Measurements from ENCODE around the gene ANKRD16.
"Not testable (repeated sequence)": the region's sequence is repeated elsewhere in the genome, so short reads cannot be mapped to it uniquely, and the experiment has no call there.

ANKRD16 gene

DNA sequence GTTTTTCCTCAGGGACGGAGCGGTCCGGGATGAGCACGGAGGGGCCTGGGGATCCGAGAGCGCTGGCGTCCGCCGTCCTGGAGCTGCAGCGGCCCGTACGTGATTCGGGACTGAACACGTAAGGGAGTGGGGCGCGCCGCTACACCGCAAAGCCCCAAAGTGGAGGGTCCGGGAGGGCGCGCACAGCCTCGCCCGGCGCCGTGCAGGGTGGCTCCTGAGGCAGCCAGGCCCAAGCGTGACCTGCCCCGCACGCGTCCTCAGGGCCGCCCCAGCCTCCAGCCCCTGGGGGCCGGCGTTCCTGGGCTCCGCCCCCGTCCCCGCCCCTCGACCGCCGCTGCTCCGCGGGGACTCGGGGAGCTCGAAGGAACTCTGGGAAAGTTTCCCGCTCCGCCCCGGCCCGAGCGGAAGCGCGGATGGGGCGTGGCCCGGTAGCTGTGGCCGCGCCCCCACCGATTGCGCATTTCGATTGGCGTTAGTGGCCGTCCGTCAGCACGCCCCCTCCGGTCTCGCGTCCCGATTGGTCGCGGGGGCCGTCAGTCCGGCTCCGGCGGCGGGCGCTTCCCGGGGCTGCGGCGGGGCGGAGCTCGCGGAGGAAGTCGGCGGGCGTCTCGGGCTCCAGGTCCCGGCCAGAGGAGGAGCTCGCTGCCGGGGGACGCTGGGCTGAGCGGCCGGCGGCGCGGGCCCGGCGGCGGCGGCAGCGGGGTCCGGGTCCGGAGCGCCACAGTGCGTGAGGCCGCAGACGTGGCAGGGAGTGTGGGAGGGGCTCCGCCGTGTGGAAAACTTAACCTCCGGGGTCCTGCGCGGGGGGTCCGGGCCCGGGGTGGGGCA is at the start of gene ANKRD16, which contains the start of gene FBH1:
ANKRD16 (minus strand) TSS at position 270 of the 828 bp plus-strand sequence. CDS start 539 bp downstream, outside the sequence.
FBH1 (plus strand) TSS at position 620 of the 828 bp plus-strand sequence; CDS start at position 723, 103 bp downstream.
- DNase-seq, result peak; percentile 99

DNA sequence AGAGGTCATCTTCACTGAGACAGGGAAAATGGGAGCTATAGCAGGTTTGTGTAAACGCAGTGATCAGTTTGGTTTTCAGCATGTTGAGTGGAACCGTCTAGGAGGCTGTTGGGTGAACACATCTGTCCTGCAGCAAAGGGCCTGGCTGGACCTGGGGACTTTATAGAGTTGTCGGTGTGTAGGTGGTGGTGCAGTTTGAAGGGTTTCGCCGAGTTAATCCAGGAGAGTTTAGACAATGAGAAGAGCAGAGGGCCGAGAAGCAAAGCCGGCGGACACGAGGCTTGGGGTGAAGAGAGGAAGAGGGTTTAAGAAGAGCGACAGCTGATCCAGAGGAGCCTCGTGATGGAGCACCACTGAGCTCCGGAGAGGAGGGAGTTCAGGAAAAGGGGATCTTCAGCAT is 48.6 kb upstream of the ANKRD16 start:
- no peak for DNase-seq

DNA sequence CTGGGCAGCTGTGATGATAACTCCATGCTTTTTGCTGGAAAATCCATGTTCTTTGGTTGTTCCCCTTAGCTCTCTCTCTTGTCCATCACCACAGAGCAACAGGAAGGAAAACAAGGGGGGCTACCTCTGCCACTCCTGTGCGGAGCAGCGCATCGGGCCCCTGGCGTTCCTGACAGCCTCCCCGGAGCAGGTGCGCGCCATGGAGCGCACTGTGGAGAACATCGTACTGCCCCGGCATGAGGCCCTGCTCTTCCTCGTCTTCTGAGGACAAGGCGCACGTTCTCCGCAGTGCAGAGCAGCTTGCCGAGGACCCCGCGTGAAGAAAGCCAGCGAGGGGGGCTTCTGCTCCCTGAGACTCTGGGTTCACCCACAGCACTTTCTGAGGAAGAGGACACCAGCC is 47.3 kb upstream of the ANKRD16 start:
- no peak for DNase-seq

DNA sequence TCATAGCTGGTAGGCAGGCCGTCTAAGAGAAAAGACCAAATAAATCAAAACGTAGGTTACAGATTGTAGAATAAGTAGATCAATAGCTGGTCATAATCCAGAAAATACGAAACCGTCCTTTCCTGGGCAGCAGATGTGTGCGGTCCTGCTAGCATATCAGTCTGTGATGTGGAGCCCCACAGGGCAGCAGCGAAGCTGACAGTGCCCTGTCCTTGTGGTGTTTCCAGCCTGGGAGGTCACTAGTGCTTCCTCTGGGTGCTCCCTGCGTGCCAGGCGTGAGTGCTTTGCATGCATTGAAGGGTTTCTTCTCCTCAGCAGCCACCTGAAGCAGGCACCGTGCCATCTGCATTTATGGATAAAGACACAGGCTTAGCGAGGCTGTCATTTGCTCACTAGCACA is 45.9 kb upstream of the ANKRD16 start:
- no peak for DNase-seq

DNA sequence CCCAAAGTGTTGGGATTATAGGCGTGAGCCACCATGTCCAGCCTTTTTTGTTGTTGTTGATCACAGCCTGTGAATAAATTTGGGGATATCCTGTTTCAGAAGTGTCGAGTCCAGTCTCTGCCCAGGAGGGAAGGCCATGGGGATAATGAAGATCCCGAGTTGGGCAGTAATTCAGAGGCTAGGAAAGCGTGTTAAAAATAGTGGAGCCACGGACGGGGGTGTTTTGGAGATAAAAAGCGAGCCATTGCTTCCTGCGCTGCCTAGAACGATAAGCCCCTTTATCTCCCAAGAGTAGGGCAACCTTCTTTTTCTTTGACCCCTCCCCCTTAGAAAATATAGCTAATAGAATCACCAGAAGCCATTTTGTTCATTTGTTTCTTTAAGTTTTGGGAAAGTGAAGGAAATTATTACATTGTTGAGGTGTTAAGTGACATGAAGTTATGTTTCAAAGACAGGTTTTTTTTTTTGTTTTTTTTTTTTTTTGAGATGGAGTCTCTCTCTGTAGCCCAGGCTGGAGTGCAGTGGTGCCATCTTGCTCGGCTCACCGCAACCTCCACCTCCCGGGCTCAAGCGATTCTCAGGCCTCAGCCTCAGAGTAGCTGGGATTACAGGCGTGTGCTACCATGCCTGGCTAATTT is 44.3 kb upstream of the ANKRD16 start:
- DNase-seq, result no peak

DNA sequence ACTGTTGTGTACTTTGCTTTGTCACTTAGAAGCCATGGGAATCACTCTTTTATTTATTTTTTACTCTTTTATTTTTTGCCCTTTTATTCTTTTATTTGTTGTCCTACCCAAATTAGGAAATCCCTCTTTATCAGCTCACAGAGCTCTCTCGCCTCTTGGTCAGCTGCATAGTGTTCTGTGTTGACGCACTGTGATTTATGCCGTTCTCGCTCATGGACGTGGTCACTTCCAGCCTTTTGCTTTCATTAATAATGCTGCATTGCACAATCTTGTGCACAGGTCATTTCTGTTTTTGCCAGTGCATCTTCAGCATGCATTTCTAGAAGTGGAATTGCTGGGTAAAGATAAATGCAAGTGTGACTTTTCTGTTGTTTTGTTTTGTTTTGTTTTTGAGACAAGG is 42.7 kb upstream of the ANKRD16 start:
- no peak for DNase-seq

DNA sequence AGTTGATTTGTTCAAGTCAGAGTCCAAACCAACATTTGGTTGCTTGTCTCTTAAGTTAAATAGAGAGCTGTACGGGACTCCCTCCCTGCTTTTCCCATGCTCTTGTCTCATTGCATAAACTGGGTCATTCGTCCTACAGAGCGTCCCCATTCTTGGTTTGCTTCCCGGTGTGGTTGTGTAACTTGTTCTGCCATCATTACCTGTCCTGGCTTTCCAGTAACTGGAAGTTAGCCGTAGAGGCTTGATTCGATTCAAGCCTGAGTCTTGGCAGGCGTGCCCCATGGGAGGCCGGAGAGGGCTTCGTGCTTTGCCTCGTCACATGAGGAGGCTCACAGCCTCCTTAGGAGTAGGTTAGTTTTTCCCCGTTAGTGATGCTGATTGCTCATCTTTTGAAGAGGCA is 40.6 kb upstream of the ANKRD16 start:
- DNase-seq, result no peak

DNA sequence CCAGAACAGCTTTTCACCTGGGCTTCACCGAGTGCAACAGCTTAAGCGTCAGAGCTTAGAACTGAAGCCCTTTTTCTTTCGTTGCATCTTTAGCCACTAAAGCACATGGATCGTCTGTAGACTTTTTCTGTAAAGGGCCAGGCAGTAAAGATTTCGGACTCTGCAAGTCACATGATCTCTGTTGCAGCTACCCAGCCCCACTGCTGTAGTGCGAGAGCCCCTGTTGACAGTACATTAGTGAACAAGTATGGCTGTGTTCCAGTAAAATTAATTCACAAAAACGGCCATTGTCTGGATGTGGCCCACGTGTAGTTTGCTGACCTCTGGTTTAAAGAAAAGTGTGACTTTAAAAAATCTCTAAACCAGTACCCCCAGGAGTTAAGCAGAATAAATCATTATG is 39.7 kb upstream of the ANKRD16 start:
- no peak for DNase-seq

DNA sequence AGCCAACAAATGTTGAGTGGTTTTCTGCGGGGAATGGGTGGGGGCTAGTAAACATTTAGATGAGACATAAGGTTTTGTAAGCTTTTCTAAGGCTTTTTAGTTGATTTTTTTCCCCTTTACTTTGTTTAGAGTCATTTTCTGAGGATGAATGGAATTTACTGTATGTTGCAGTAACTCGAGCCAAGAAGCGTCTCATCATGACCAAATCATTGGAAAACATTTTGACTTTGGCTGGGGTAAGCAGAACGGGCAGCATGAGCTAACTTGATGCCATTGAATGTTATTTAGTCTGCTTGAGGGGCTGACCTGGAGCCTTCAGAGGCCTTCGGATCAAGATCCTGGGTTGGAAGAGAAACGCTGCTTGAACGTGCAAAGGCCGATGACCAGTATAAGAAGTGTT is 37.6 kb upstream of the ANKRD16 start:
- no peak for DNase-seq

DNA sequence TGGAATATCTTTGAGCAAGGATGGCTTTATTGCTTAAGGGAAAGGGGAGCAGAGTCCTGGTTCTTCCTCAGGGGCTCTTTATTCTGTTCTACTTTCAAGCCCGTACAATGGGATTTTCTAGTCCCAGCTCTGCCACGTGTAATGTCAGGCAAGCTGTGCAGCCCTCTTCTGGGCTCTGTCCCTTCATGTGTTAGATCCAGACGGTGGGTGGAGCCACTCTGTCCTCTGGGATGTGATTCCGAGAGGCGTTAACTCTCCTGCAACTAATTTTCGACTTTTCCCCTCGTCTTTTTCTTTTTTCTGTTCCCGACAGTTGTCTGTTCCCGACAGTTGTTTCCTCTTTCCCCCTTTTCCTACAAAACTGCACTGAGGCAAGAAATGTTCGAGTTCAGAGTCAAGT is 35.2 kb upstream of the ANKRD16 start:
- DNase-seq, result no peak

DNA sequence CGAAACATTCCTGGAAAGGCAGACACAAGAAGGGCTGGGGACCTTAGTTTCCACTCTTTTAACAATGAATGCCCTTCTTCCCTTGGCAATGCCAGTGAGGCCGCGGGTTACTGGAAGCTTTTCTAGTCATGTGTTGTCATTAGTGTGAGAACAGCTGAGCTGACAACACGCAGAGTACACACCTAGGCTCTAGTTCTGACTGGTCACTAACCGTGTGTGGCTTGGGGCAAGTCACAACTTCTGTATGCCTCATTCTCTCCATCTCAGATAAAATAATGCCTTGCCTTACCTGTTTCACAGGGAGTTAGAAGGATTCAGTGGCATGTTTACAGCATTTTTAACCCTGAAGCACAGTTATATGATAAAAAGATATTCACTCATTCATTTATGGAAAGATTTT is 32.1 kb upstream of the ANKRD16 start:
- DNase-seq, result no peak

DNA sequence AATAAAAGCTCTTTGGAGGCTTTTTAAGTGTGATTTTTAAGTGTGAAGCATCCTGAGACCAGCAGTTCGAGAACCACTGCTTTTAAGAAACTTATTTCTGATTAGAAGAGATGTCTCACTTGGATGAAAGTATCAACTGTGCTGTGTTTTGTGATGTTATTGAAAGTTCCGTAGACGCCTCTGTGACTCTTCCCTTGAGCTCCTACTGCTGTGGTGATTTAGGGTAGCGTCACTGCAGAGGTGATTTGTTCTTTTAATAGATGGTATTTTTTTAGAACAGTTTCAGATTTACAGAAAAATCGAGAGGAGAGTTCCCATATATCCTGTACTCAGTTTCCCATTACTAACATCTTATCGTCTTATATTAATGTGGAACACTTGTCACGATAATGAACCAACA is 29.9 kb upstream of the ANKRD16 start:
- no peak for DNase-seq

DNA sequence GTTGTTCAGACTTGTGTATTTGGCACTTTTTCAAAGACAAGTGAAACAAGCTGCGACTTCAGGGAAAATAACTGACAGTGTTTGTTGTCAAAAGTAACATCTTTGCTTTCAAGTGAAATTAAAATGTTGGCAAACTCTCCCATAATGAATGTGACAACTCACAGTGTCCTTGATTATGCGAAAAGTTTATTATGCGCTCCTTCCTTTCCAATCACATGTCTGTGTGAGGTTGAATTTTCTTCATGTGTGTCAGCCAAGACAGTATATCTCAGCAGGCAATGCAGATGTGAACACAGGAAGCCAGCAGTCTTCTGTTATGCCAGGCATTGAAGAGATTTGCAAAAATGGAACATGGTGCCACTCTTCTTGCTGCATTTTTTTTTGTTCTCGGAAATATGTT is 29.1 kb upstream of the ANKRD16 start:
- no peak for DNase-seq

DNA sequence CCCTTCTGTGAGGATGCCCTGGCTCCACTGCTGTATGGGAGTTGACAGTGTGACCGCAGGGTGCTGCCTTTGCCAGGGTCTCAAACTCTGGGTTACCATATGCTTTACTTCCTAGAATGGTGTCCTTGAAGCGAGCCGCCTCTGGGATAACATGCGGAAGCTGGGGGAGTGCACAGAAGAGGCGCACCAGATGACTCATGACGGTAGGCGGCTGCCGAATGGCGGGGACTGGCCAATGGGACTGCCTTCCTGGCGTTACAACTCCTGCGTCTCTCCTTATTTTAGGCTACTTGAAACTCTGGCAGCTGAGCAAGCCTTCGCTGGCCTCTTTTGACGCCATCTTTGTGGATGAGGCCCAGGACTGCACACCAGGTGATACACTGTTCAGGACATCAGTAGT is 27.6 kb upstream of the ANKRD16 start:
- no peak for DNase-seq

DNA sequence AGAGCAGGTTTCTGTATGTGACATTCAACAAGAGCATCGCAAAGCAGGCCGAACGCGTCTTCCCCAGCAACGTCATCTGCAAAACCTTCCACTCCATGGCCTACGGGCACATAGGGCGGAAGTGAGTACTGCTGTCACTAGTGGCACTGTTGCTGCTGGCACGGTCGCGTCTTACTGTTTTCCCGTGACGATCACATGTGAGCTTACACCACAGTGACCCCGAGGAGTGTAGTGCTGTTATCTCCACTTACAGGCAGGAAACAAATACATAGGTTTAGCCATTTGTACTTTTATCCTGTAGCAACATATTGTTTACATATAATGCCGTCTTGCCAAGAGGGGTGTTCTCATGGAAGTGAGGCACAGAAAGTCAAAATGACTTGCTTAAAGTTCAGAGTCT is 25.8 kb upstream of the ANKRD16 start:
- no peak for DNase-seq

DNA sequence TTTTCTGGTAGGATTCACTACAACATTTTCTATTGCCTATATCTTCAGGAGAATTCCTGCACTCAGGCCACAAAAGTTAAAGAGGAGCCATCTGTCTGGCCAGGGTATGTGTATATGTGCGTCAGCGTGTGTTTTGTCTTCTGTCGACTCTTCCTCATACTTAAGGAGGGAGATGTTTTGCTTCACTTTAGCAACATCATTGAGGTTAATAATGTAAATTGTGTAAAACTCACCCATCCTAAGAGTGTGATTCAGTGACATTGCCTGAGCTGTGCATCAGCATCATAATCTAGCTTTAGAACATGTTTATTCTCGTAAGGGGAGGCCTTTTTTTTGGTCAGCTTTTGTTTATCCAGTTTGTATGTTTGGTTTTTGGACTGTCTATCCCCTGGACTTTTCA is 24.0 kb upstream of the ANKRD16 start:
- no peak for DNase-seq

DNA sequence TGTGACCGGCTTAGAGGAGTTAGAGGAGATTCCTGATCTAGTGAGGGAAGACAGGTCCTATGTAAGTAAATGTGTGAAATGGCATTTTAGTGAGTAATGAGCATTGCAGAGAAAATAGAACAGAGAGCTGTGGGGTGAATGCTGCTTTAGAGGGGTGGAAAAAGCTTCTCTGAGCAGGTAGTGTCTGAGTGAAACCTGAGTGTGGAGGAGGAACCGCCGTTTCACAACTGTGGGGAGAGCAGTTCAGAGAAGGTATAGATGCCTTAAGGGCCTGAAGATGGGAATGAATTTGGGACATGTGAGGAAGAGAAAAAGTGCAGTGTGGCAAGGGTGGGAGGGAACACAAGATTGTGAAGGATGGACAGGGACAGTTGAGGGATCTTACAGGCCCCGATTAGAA is 22.0 kb upstream of the ANKRD16 start:
- no peak for DNase-seq

DNA sequence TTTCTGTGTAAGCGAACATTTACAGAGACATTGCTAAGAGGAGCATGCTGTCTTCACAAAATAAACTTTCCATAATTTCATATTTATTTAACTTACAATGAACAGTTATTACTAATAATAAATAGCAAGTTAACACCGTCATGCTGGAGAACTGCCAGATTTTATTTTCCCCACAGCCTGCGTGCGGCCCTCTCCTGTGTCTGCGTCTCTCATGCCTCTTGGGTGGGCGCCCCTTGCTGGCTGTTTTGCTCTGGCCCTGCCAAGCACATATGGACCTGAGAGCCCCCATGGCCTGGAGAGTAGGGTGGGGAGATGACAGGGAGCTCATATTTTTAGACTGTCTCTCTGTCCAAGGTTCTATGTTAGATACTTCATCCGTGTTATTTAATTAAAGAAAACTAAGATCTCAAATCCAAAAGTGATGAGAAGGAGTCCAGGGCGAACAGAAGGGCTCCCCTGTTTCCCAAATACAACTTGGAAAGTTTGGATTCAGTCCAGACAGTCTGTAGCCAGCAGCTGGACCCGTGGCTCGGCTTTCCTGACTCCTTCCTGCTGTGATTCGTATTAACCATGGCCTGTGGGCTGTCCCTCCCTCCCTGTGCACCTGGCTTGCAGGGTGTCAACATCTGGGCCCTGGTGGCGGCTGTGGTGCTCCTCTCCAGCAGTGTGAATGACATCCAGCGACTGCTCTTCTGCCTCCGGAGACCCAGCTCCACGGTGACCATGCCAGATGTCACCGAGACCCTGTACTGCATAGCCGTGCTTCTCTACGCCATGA is 20.8 kb upstream of the ANKRD16 start:
- no peak for DNase-seq

DNA sequence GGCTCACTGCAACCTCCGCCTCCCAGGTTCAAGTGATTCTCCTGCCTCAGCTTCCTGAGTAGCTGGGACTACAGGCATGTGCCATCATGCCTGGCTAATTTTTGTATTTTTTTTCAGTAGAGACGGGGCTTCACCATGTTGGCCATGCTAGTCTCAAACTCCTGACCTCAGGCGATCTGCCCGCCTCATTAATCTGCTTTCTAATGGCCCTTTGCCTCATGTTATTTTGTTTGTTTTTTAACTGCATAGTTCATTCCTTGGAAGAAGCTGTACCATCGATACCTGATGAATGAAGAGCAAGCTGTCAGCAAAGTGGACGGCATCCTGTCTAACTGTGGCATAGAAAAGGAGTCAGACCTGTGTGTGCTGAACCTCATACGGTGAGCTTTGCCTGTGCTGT is 19.0 kb upstream of the ANKRD16 start:
- not testable (repeated sequence) for DNase-seq

DNA sequence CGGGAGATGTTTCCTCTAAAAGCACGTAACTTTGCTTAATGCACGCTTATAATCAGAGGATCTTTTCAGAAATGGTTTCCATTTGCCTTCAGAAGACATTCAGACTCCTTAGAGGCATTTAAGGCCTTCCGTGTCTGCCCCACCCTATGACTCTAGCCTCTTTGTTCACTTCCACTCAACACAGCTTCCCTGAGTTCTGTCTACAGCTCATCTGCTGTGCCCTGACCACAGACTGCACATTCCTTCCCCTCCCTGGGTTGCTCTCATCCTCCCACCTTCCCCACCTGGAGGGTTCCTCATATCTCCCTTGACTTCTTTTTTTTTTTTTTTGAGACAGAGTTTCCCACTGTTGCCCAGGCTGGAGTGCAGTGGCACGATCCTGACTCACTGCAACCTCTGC is 17.0 kb upstream of the ANKRD16 start:
- no peak for DNase-seq

DNA sequence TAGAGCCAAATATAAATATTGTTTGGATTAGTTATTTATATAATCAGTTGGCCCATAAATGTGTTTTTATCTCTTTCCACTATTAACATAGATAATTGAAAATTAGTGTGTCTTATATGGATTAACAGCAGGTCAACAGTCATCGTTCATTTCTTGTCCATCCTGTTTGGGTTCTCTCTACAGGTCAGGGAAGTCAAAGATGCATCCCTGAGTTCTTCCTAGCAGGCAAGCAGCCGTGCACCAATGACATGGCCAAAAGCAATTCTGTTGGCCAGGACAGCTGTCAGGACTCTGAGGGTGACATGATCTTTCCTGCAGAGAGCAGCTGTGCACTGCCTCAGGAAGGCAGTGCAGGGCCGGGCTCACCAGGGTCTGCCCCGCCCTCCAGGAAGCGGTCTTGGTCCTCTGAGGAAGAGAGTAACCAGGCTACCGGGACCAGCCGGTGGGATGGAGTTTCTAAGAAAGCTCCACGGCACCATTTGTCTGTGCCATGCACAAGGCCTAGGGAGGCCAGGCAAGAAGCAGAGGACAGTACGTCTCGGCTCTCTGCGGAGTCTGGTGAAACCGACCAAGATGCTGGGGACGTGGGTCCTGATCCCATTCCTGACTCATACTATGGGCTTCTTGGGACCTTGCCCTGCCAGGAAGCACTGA is 16.3 kb upstream of the ANKRD16 start:
- no peak for DNase-seq

DNA sequence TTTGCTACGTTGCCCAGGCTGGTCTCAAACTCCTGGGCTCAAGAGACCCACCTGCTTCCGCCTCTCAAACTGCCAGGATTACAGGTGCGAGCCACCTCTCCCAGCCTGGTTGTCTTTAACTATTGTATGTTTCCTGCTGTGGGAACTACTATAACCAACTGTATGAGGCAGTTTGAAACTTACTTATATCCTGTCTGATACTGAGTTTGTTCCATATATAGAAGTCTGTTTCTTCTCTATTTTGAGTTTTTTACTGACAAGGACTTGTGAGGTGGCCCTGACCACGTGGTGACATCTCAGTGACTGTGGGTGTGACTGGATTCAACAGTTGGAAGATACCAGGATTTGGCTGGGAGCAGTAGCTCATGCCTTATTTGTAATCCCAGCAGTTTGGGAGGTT is 14.5 kb upstream of the ANKRD16 start:
- no peak for DNase-seq

DNA sequence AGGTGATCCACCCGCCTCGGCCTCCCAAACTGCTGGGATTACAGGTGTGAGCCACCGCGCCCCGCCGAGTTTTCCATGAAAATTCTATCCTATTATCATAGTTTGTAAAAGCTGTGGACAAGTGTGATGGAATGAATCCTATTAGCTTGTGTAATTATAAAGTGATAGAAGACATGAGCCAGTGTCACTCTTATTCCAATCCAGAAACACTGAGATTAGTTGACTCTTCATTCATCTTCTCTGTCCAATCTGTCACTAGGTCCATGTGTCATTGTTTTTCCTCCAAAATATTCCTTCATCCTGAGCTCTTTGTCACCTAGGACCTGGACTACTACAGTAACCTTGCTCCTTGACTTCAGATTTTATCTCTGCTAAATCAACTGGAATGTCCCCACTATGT is 13.9 kb upstream of the ANKRD16 start:
- no peak for DNase-seq

Data from stimulated activated CD4-positive, alpha-beta T cell treated with anti-CD3 and anti-CD28 coated beads, Interleukin-15, amount 100 ng/mL, for 24 hours (primary cell).